Measurements from ENCODE around the gene HNRNPM.

Gene HNRNPM

DNA sequence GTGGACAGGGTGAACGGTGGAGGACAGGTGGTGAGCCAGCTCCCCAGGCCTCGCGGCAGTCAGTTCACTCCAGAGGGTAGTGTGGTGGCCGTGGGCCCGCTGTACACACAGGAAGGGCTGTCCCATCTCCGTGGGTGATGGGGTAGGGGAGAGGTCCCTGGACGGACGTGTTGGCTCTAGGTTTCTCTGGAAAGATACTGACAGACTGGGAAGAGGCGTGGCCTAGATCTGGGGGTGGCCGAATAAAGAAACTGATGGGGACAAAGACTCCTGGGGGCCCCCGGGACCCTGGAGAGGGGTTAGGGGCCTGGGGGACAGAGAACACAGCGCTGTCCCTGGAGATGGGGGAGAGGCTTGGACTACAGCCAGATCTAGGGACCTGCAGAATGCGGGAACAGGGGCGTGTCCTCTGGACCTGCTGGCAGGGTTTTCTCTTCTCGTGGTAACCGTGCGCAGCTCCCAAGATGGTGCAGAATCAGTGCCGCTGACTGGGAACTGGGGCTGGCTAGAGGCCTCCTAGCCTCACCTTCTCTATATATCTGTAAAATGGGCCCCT lies 61.7 kb downstream of the HNRNPM start:
- TF ChIP-seq EZH2phosphoT487 (IDR thresholded peaks at IDR 0.05; ENCODE audit: borderline replicate concordance): no peak
- TF ChIP-seq, protein P1, sequence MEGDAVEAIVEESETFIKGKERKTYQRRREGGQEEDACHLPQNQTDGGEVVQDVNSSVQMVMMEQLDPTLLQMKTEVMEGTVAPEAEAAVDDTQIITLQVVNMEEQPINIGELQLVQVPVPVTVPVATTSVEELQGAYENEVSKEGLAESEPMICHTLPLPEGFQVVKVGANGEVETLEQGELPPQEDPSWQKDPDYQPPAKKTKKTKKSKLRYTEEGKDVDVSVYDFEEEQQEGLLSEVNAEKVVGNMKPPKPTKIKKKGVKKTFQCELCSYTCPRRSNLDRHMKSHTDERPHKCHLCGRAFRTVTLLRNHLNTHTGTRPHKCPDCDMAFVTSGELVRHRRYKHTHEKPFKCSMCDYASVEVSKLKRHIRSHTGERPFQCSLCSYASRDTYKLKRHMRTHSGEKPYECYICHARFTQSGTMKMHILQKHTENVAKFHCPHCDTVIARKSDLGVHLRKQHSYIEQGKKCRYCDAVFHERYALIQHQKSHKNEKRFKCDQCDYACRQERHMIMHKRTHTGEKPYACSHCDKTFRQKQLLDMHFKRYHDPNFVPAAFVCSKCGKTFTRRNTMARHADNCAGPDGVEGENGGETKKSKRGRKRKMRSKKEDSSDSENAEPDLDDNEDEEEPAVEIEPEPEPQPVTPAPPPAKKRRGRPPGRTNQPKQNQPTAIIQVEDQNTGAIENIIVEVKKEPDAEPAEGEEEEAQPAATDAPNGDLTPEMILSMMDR (conservative IDR thresholded peaks at IDR 0.05; ENCODE audit: low read length): no peak
- Histone ChIP-seq H2AFZ (ENCODE audit: low read length) (peak overlapping the region; percentile 85; the same call in 1 of the 2 replicates), H3K4me3 (ENCODE audit: low read length, poor library complexity, severe bottlenecking) (peak overlapping the region; percentile 75)

DNA sequence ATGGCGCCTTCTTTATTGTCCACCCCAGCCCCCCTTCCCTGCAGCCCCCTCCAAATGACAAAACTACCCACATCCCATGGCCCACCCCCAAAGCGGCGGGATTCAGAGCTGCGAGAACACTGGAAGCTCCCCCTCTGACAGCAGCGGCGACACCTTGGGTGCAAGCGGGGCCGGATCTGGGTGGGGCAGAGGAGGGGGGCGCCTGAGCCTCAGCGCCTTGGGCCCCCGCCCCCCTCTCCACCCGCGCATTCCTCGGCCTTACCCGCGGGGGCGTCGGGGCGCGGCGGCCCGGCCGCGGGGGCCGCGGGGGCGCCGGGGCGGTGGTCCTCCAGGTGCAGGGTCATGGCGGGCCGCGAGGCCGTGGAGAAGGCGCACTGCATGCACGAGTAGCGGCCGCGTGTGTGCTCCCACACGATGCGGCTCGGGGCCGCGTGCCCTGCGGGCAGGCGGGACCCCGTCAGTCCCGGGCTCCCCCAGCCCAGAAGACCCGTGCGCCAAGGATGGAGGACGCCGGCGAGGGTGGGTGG lies 65.9 kb downstream of the HNRNPM start:
- Histone ChIP-seq H3K27me3 (ENCODE audit: insufficient read depth, low read length, poor library complexity, severe bottlenecking) (no peaks in the 10 kb centered on the region), H3K79me2 (ENCODE audit: insufficient read depth, low read length) (peaks cover 14% of the 10 kb centered on the region; the same call in 1 of the 2 replicates), H3F3A (ENCODE audit: low read depth) (no peaks in the 10 kb centered on the region), H3K4me3 (ENCODE audit: low read length, poor library complexity, severe bottlenecking) (no peak overlapping the region), H3K36me3 (ENCODE audit: insufficient read depth, low read length) (no peaks in the 10 kb centered on the region), H2AFZ (ENCODE audit: low read length) (no peak overlapping the region), H3K4me1 (ENCODE audit: insufficient read depth, low read length, poor library complexity, severe bottlenecking) (peaks cover 26% of the 10 kb centered on the region), H3K9me2 (replicated peaks; ENCODE audit: low read depth, low read length) (no peaks in the 10 kb centered on the region), H3K4me2 (ENCODE audit: low read depth, low read length, poor library complexity, severe bottlenecking) (no peak overlapping the region), H4K20me1 (ENCODE audit: insufficient read depth, low read length, poor library complexity, severe bottlenecking) (no peaks in the 10 kb centered on the region), H3K9ac (ENCODE audit: low read depth, low read length, poor library complexity, severe bottlenecking) (no peak overlapping the region), H3K9me3 (ENCODE audit: insufficient read depth, low read depth, low read length) (no peaks in the 10 kb centered on the region)
- TF ChIP-seq, protein P1 (conservative IDR thresholded peaks at IDR 0.05; ENCODE audit: low read length): no peak
- TF ChIP-seq EZH2phosphoT487 (IDR thresholded peaks at IDR 0.05; ENCODE audit: borderline replicate concordance): no peak

More for the DNA sequence above, 61.7 kb downstream of the HNRNPM start:
- H3K79me2 ChIP-seq (ENCODE audit: insufficient read depth, low read length): no peaks in the 10 kb centered on the region
- H3K27me3 ChIP-seq (ENCODE audit: insufficient read depth, low read length, poor library complexity, severe bottlenecking): no peaks in the 10 kb centered on the region
- H3K4me2 ChIP-seq (ENCODE audit: low read depth, low read length, poor library complexity, severe bottlenecking): peak overlapping the region; percentile 60
- no peaks in the 10 kb centered on the region for H3K9me2 ChIP-seq (replicated peaks; ENCODE audit: low read depth, low read length)
- H3F3A ChIP-seq (ENCODE audit: low read depth): no peaks in the 10 kb centered on the region
- H3K9ac ChIP-seq (ENCODE audit: low read depth, low read length, poor library complexity, severe bottlenecking): peak overlapping the region; percentile 71
- no peaks in the 10 kb centered on the region for H3K36me3 ChIP-seq (ENCODE audit: insufficient read depth, low read length)
- no peaks in the 10 kb centered on the region for H3K9me3 ChIP-seq (ENCODE audit: insufficient read depth, low read depth, low read length)
- H3K4me1 ChIP-seq (ENCODE audit: insufficient read depth, low read length, poor library complexity, severe bottlenecking): peaks cover 15% of the 10 kb centered on the region
- no peaks in the 10 kb centered on the region for H4K20me1 ChIP-seq (ENCODE audit: insufficient read depth, low read length, poor library complexity, severe bottlenecking)

DNA sequence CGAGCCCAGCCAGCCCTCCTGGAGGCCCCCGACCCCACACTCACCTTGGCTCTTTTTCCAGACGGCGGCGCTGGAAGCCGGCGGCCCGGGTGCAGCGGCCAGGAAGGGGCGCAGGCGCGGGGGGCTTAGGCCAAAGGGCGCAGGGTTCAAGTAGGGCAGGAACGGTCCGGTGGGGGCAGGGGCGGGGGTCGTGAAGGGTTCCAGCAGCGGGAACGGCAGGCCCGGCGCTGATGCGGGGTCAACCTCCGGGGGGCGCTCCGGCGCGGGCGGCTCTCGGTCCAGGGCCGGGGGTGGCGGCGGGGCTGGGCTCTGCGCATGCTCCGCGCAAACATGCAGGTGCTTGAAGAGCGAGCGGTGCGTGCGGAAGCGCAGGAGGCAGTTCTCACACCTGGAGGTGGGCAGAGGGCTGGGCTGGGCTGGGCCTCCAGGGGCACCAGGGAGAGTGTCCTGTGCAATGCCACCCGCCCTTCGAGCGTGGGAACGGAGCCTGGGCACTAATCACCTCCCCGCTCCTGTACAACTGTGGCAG lies 66.9 kb downstream of the HNRNPM start:
- no peak overlapping the region for H2AFZ ChIP-seq (ENCODE audit: low read length)
- H3F3A ChIP-seq (ENCODE audit: low read depth): no peaks in the 10 kb centered on the region
- no peak overlapping the region for H3K4me2 ChIP-seq (ENCODE audit: low read depth, low read length, poor library complexity, severe bottlenecking)
- no peaks in the 10 kb centered on the region for H3K27me3 ChIP-seq (ENCODE audit: insufficient read depth, low read length, poor library complexity, severe bottlenecking)
- peaks cover 26% of the 10 kb centered on the region for H3K4me1 ChIP-seq (ENCODE audit: insufficient read depth, low read length, poor library complexity, severe bottlenecking)
- TF ChIP-seq, protein P1 (conservative IDR thresholded peaks at IDR 0.05; ENCODE audit: low read length): no peak
- TF ChIP-seq EZH2phosphoT487 (IDR thresholded peaks at IDR 0.05; ENCODE audit: borderline replicate concordance): no peak
- no peaks in the 10 kb centered on the region for H3K9me3 ChIP-seq (ENCODE audit: insufficient read depth, low read depth, low read length)
- H3K36me3 ChIP-seq (ENCODE audit: insufficient read depth, low read length): no peaks in the 10 kb centered on the region
- peaks cover 14% of the 10 kb centered on the region; the same call in 1 of the 2 replicates for H3K79me2 ChIP-seq (ENCODE audit: insufficient read depth, low read length)
- H4K20me1 ChIP-seq (ENCODE audit: insufficient read depth, low read length, poor library complexity, severe bottlenecking): no peaks in the 10 kb centered on the region
- no peak overlapping the region for H3K9ac ChIP-seq (ENCODE audit: low read depth, low read length, poor library complexity, severe bottlenecking)
- no peak overlapping the region for H3K4me3 ChIP-seq (ENCODE audit: low read length, poor library complexity, severe bottlenecking)
- no peaks in the 10 kb centered on the region for H3K9me2 ChIP-seq (replicated peaks; ENCODE audit: low read depth, low read length)
